HG03135 (cell line): Measurements from ENCODE around the gene CLCN2.

Experiments used
- ATAC-seq: cut with Tn5 transposase; IDR thresholded peaks from one replicate; pipeline ENCODE4 v1.9.1; 2021; ENCODE audit warnings: mild to moderate bottlenecking, moderate library complexity; ENCODE audit not compliant: unreplicated experiment

The CLCN2 gene

GRCh38 chr3:184360929-184361531 lies 375 bp downstream of the CLCN2 start:
- ATAC-seq, result no peak

- ATAC-seq, result no peak
Observed at GRCh38 chr3:184360070-184360928, 1.1 kb downstream of the CLCN2 start.

- ATAC-seq, result no peak
Observed at GRCh38 chr3:184359610-184360009, 1.8 kb downstream of the CLCN2 start.

- ATAC-seq, result no peak
Observed at GRCh38 chr3:184358921-184359350, 2.5 kb downstream of the CLCN2 start.

- ATAC-seq, result no peak
Observed at GRCh38 chr3:184358124-184358767, 3.2 kb downstream of the CLCN2 start.

- no peak for ATAC-seq
Observed at GRCh38 chr3:184357248-184358123, 3.9 kb downstream of the CLCN2 start.

GRCh38 chr3:184355261-184356040 lies 6.0 kb downstream of the CLCN2 start:
- no peak for ATAC-seq

- no peak for ATAC-seq
Observed at GRCh38 chr3:184354754-184355153, 6.7 kb downstream of the CLCN2 start.

- ATAC-seq, result no peak
Observed at GRCh38 chr3:184354121-184354728, 7.2 kb downstream of the CLCN2 start.

GRCh38 chr3:184353546-184353941 lies 7.9 kb downstream of the CLCN2 start:
- no peak for ATAC-seq

- ATAC-seq, result no peak
Observed at GRCh38 chr3:184352897-184353545, 8.4 kb downstream of the CLCN2 start.

- no peak for ATAC-seq
Observed at GRCh38 chr3:184352149-184352785, 9.1 kb downstream of the CLCN2 start.

GRCh38 chr3:184351511-184352148 lies 9.8 kb downstream of the CLCN2 start:
- ATAC-seq, result no peak

GRCh38 chr3:184350618-184351017 lies 10.8 kb downstream of the CLCN2 start:
- no peak for ATAC-seq

GRCh38 chr3:184349563-184350470 lies 11.6 kb downstream of the CLCN2 start:
- ATAC-seq, result no peak

- no peak for ATAC-seq
Observed at GRCh38 chr3:184348057-184348382, 13.4 kb downstream of the CLCN2 start.

- no peak for ATAC-seq
Observed at GRCh38 chr3:184347321-184348056, 13.9 kb downstream of the CLCN2 start.
